Mucosa of descending colon (tissue), 3 donors: Measurements from ENCODE around the gene CHURC1. TPM values are rescaled to one million over a fixed set of nuclear protein-coding genes. Genes with fewer than 3 reads are reported as not detected.

Source experiments
- ATAC-seq: fragments of 200-7000 bp; cut with Tn5 transposase; one replicate; pipeline ENCODE4 v1.9.1; 2020; ENCODE audit warnings: mild to moderate bottlenecking, moderate library complexity
- DNase-seq, 3 donors: peaks; one replicate each; pipeline ENCODE4 v3.0.0-alpha.2; 2020
- H3K36me3 ChIP-seq: fragments of 200-600 bp; one replicate; pipeline ENCODE4 v1.8.0; 2021; ENCODE audit warnings: low read depth, mild to moderate bottlenecking
- H3K4me1 ChIP-seq: fragments of 200-600 bp; one replicate; pipeline ENCODE4 v1.8.0; 2021; ENCODE audit warnings: low read depth, mild to moderate bottlenecking
- H3K4me3 ChIP-seq: fragments of 200-600 bp; one replicate; pipeline ENCODE4 v1.8.0; 2021; ENCODE audit warnings: mild to moderate bottlenecking
- H3K9me3 ChIP-seq: fragments of 200-600 bp; one replicate; pipeline ENCODE4 v1.8.0; 2021; ENCODE audit warnings: mild to moderate bottlenecking
- intact Hi-C, 2 donors: fragments of 100-400 bp; cut with DNase I in 1 of 2; cut with micrococcal nuclease in 1 of 2; formaldehyde crosslinking; loops; one replicate each; pipeline versions ENCODE4 v1.11.0 to v1.11.1; 2022; cut with DNase I, micrococcal nuclease
- total RNA-seq, 3 donors: library from RNA; stranded (reverse); fragmentation: NEBNext Ultra II Directional in 2 of 3; extraction: Animal tissue kit (Norgen Biotek cat#: 25700) in 2 of 3; gene quantifications; one replicate each; pipeline versions ENCODE4 v1.2.1 to v1.2.4, GENCODE V29; 2021 to 2023
- TF ChIP-seq, protein P1 (sequence below): fragments of 200-600 bp; IDR thresholded peaks from one replicate; pipeline ENCODE4 v1.8.0; 2022; ENCODE audit warnings: antibody characterized with exemption, mild to moderate bottlenecking
- donor health status: DM: no; HTN: no; CAD: no; lungs with moderate emphysema.
- donor health status: DM: no; HTN: no; CAD: no.
- donor health status: DM: no; HTN: yes; CAD: no.

The CHURC1 gene
- total RNA-seq, 3 donors from 2014 or later = 52.4 to 66.5 (median 65.4) TPM

DNA sequence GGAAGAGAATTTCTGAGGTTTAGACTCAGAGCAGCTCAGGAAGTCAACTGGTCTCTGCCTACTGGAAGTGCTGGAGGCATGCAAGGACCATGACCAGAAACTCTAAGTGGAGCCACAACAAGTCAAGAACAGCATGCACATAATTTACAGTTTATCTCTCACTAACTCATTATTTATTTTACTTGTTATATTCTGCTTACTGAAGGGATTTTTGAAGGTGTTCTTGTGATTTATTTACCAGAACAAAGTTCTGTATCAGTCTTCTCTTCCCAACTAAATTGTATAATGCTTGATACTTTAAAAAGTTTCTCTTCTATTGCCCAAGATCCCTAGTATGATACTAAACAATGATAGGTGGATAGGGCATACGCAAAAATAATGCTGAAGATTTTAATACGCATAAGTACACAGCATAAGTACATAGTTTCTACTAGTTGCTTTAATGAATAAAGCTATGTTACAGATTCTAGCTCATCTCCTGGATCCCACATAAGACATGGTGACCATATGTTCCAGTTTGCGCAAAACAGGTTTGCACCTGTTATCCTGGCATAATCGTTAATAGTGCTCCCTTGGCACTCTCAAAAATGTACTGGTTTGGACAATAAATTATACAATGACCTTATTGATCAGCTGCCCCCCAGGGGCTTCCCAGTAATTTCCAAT lies 22.9 kb upstream of the CHURC1 start:
- no peak for ATAC-seq
- TF ChIP-seq, protein P1, sequence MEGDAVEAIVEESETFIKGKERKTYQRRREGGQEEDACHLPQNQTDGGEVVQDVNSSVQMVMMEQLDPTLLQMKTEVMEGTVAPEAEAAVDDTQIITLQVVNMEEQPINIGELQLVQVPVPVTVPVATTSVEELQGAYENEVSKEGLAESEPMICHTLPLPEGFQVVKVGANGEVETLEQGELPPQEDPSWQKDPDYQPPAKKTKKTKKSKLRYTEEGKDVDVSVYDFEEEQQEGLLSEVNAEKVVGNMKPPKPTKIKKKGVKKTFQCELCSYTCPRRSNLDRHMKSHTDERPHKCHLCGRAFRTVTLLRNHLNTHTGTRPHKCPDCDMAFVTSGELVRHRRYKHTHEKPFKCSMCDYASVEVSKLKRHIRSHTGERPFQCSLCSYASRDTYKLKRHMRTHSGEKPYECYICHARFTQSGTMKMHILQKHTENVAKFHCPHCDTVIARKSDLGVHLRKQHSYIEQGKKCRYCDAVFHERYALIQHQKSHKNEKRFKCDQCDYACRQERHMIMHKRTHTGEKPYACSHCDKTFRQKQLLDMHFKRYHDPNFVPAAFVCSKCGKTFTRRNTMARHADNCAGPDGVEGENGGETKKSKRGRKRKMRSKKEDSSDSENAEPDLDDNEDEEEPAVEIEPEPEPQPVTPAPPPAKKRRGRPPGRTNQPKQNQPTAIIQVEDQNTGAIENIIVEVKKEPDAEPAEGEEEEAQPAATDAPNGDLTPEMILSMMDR = no peak
- Histone ChIP-seq H3K9me3 (no peaks in the 10 kb centered on the region), H3K36me3 (no peaks in the 10 kb centered on the region), H3K4me1 (no peaks in the 10 kb centered on the region), H3K4me3 (no peak overlapping the region)
- intact Hi-C loops = loop anchor here in 1 of 2 donors (10.0 kb wide), 1 partner anchor 67 kb away; no protein-coding TSS in a partner anchor
- no peak for DNase-seq

DNA sequence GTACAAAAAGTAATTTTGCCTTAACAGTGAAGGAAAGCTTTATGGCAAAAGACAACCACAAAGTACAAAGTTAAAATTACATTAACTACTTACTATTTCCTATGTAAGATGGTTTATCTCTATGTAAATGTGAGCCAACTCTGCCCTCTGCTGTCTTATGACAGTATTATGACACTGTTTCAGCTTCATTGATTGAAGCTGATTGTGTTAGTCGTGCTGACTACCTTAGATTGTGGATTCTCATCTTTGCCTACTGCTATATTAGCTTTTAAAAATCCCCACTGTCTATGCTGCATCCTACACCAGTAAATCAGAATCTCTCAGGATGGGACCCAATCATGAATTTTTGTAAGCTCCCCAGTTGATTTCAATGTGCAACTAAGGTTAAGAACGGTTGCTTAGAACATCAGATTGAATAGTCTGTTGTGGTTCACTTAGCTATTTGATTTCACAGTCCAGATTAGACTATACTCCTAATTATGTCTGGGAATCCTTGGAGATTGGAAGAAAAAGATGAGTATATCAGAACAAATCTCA lies 22.3 kb upstream of the CHURC1 start:
- intact Hi-C loops = loop anchor here in 1 of 2 donors (10.0 kb wide), 1 partner anchor 67 kb away; no protein-coding TSS in a partner anchor
- DNase-seq (peak in 1 of 3 donors; percentile 67), ATAC-seq (peak; percentile 78)
- no peaks in the 10 kb centered on the region for H3K9me3 ChIP-seq
- TF ChIP-seq, protein P1 = no peak
- H3K36me3 ChIP-seq = no peaks in the 10 kb centered on the region
- H3K4me3 ChIP-seq = no peak overlapping the region
- no peaks in the 10 kb centered on the region for H3K4me1 ChIP-seq

DNA sequence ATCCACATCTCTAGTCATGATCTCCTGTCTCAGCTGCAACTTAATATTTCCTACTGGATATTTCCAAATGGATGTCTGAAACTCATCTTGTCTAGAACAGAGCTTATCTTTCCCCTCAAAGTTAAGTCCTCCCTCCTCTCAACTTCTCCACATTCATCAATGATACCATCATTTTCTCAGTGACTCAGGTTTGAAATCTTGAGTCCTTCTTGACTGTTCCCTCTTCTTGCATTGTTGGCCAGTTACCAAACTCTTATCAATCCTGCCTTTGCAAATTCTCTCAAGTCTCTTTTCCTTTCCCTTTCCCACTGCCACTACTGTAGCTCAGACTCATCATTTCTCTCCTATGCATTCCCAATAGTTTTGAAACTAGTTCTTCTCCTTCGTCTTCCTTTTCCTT lies 14.3 kb upstream of the CHURC1 start:
- no peaks in the 10 kb centered on the region for H3K9me3 ChIP-seq
- ATAC-seq (no peak), DNase-seq (no peak)
- no peak overlapping the region for H3K4me3 ChIP-seq
- intact Hi-C loops = loop anchor here in 1 of 2 donors (10.0 kb wide), 1 partner anchor 75 kb away; no protein-coding TSS in a partner anchor
- TF ChIP-seq, protein P1 = no peak
- no peaks in the 10 kb centered on the region for H3K4me1 ChIP-seq
- H3K36me3 ChIP-seq = no peaks in the 10 kb centered on the region

DNA sequence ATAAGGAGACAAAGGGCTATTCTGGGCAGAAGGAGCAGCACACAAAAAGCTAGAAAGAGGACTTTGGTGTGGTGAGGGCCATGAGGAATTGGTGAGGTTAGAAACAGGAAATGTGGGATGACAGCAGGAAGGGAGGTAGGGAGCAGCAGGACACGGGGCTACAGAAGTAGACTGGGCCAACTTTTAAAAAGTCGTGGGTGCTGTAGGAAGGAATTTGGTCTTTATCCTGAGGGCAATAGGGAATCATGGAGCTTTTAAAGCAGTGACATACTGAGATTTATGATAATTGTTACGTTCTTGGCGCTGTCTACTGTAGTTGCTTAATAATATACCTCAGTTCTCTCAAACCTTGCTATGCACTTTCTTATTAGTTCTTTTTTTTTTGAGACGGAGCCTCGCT lies 8.2 kb upstream of the CHURC1 start:
- TF ChIP-seq, protein P1 = no peak
- H3K4me1 ChIP-seq = no peaks in the 10 kb centered on the region
- ATAC-seq (no peak), DNase-seq (no peak)
- H3K36me3 ChIP-seq = no peaks in the 10 kb centered on the region
- intact Hi-C loops = no loop called here
- no peaks in the 10 kb centered on the region for H3K9me3 ChIP-seq
- no peak overlapping the region for H3K4me3 ChIP-seq

DNA sequence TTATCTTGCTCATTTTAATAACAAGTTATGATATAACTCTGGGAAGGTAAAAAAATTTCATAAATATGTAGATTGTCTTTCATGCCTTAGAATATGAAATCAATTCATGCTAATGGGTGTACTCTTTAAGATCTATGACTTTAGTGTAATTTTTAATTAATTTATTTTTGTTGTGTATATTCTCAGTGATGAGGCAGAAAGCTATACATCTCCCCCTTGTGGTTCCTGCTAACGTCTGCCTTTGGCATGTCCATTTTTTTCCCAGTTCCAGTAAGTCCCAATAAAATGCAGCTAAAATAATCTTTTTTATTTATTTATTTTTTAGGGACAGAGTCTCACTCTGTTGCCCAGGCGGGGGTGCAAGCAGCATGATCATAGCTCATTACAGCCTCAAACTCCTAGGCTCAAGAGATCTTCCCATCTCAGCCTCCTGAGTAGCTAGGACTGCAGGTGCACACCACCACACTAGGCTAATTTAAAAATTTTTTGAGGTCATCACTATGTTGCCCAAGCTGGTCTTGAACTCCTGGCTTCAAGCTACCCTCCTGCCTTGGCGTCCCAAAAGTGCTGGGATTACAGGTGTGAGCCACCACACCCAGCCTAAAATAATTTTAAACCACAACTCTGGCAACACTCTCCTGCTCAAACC lies 3.3 kb upstream of the CHURC1 start:
- intact Hi-C loops = no loop called here
- Histone ChIP-seq H3K9me3 (no peaks in the 10 kb centered on the region), H3K36me3 (no peaks in the 10 kb centered on the region), H3K4me3 (no peak overlapping the region), H3K4me1 (peaks cover 11% of the 10 kb centered on the region)
- ATAC-seq = no peak
- DNase-seq = no peak
- TF ChIP-seq, protein P1 = peak; percentile 42
